Heart left ventricle (tissue), 13 donors: Measurements from ENCODE around the gene CFAP47.

Experiments used
- CTCF ChIP-seq, 12 donors: fragments of 200-600 bp; sonication (generic) in 4 of 12; IDR thresholded peaks; one replicate each; pipeline versions ENCODE4 v1.5.0 to v1.8.0; 2018 to 2022; ENCODE audit warnings: antibody characterized with exemption in 12 of 12, mild to moderate bottlenecking in 5 of 12
- POLR2A ChIP-seq, 2 donors: fragments of 450-650 bp; IDR thresholded peaks; one replicate each; pipeline ENCODE4 v1.6.1; 2017; ENCODE audit warnings: antibody characterized with exemption in 2 of 2, mild to moderate bottlenecking in 2 of 2, moderate library complexity in 2 of 2
- donor health status: ischemic (EF 13 %, LVEDD 7.1; RV severe dilation, severe dysfunction).
- donor health status: DM: no; HTN: yes; CAD: no.
- donor health status: DM: no; HTN: no; CAD: no.
- donor health status: ischemic (EF 25% LVEDD 6.9; RV normal size, moderate dysfunction).
- donor health status: ischemic (EF 25% LVEDD 5.7; RV mildly dilated, moderate dysfunction).
- donor health status: ischemic (EF 35%, LVEDD 5.7; RV mildly dilated, moderate dysfunction).
- donor health status: nonischemic (EF 11% LVEDD 7.7; RV severe dilation, severe dysfunction).
- donor health status: DM: yes; HTN: yes; CAD: no.
- donor health status: PGD.
- donor health status: ischemic (EF 29% LVEDD 5.4; RV normal size, mild dysfunction).
- donor health status: nonischemic (EF 23%, LVEDD 6.1; RV moderate dilation, normal function).

GRCh38 chrX:36310136-36310535 is 390.6 kb downstream of the CFAP47 start:
- no peak for TF ChIP-seq POLR2A (IDR thresholded peaks at IDR 0.05)
- no peak for TF ChIP-seq CTCF (IDR thresholded peaks at IDR 0.05)
